ENCODE results near the gene SORCS1.

The SORCS1 gene

GRCh38 chr10:106795619-106796018, 368.9 kb downstream of the SORCS1 start:
- DNase-seq = no peak

GRCh38 chr10:106793617-106794016, 370.9 kb downstream of the SORCS1 start:
- no peak for DNase-seq

GRCh38 chr10:106789623-106790022, 374.9 kb downstream of the SORCS1 start:
- DNase-seq = no peak

- DNase-seq = no peak
Observed at GRCh38 chr10:106788982-106789381, 375.5 kb downstream of the SORCS1 start.

DNA sequence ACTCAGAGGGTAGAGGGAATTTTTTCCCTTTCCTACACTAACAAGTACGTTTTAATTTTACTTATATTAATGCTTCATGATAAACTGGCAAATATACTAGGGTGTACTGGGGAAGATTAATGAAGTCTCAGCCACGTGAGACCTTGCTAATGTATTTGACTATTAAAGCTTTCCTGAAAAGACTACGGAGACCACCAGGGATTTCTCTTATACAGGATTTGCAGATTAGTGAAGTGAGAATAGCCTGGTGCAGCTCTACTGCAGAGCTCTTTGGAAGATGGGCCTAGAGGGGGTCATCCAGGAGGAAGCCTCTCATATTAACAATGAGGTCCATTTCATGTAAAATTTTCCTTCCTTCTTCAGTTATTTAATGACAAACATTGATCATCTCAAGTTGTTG, 379.0 kb downstream of the SORCS1 start:
- DNase-seq = no peak

DNA sequence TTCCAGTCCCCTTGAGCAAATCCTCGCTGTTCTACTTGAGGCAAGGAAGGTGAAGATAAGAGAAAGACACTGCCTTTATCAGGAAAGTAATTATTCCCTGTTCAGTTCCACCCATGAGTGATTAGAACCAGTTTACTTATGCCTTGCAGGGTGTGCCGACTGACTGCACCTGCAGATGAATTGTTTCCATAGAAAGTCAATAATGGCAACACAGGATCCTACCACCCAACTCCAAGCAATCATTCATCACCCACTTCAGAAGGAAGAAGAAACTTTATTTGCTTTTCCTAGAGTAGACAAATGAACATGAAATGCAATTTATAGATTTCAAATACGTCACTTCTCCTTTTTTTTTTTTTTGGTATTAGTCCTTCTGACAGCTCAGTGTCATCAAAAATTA, 383.9 kb downstream of the SORCS1 start:
- DNase-seq = no peak

GRCh38 chr10:106777841-106778240, 386.7 kb downstream of the SORCS1 start:
- DNase-seq = no peak

DNA sequence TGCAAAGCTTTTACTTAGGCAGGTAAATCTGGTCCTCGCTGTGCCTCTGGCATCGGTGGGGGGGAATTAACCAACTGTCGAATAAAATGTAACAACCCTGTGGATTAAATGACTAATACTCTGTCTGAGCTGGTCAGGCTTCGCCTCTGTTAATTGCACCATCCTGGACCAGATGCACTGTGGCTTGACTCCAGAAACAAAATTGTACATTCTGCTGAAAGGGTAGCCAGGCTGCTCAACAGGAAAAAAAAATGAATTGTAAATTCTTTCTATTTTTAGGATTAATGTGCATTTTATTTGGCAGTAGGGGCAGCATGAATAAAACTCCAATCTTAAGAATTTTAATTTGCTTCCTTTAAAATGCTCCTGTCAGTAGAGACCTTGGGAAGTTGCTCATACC, 389.4 kb downstream of the SORCS1 start:
- DNase-seq = no peak

GRCh38 chr10:106772957-106773356, 391.5 kb downstream of the SORCS1 start:
- DNase-seq = no peak

GRCh38 chr10:106771154-106771553, 393.4 kb downstream of the SORCS1 start:
- no peak for DNase-seq

DNA sequence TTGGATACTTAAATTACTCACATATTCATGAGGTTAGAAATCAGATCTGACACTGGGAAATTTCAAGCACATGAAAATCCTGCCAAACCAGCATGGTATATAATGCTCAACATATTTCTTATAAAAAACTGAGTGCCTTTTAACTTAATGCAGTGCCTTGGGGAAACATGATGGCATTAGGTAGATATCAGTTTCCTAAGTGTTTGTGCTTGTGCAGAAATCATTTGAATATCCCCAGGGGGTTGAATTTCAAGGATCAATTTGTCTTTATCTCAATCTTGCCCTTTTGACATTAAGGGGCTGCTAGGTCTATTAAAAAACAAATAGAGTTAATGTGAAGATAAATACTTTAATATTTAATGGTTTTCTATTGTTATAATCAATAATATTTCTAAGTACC, 396.3 kb downstream of the SORCS1 start:
- DNase-seq = no peak

DNA sequence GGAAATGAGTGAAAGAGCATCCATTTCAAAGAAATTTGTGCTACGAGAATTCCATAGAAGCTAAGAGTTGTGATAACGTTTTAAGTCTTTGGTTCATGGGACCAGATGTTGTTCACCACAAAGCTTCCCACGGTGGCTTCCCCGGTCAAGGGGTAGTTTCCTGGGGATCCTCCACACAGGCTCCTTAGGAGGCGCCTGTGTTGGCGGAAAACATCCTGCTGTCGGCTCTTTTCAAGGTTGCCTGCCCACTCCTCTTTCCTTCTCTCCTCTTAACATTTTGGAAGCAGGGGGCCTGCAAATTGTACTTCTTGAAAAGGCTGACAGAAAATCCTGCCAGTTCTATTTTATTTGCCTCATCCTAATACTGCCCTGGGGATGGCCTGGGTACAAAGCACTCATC, 398.6 kb downstream of the SORCS1 start:
- no peak for DNase-seq

DNA sequence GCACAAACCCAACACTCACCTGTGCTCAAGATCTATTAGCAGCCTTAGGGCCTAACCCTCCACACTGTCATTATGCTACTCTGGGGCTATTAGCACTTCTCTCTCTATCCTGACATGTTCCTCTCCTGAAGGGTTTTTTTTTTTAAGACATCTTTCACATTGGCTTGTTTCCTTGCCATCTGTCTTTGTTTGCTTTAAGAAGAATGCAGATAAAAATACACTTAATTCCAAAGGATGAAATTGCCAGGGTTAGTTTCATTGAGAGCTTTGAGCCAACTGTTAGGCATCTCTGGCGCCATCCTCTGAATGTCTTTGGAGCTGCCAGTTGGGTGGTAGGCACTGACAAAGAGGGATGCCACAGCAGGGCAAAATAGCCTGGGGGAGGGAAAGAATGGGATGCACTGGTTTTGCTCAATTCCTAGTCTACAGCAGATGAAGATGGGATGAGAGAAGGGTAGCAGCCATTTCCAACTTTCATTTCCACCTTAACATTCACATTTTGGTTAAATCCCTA, 399.2 kb downstream of the SORCS1 start:
- DNase-seq = no peak

DNA sequence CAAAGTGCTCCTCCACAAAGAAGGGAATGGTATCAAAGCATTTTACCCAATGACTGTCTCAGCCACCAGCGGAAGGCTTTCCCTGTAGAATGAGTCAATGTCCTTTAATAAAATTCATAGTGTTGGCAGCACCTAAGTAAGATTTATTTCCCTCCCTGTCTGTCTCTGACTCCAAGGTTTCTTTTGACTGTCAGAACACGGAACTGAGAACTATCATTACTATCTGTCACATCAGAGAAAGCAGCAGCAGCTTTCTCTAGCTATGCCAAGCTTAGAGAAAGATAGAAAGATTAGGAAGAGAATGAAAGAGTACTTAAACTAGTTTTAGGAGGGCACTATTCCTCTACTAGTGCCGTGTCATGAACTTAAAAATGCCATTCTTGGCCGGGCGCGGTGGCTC, 400.1 kb downstream of the SORCS1 start:
- DNase-seq = no peak

- no peak for DNase-seq
Observed at GRCh38 chr10:106761906-106762305, 402.6 kb downstream of the SORCS1 start.

DNA sequence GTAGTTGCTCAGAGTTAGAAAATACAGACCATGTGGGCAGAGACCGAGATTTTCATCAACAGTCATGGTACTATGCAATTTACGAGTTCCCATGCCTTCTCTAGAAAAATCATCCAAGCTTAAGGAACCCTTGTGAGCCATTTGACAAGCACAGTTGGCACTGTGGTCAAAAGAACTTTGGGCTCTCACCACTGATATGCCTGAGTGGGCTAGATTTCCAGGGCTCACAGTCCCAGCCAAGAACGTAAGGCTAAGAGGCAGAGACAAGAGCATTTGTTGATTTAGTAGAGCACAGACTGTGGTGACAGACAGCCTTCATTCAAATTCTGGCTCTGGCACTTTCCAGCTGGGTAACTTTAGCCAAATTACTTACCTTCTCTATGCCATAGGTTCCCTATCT, 407.0 kb downstream of the SORCS1 start:
- DNase-seq = no peak

GRCh38 chr10:106751091-106751490, 413.4 kb downstream of the SORCS1 start:
- DNase-seq = no peak

GRCh38 chr10:106746868-106747267, 417.6 kb downstream of the SORCS1 start:
- no peak for DNase-seq

DNA sequence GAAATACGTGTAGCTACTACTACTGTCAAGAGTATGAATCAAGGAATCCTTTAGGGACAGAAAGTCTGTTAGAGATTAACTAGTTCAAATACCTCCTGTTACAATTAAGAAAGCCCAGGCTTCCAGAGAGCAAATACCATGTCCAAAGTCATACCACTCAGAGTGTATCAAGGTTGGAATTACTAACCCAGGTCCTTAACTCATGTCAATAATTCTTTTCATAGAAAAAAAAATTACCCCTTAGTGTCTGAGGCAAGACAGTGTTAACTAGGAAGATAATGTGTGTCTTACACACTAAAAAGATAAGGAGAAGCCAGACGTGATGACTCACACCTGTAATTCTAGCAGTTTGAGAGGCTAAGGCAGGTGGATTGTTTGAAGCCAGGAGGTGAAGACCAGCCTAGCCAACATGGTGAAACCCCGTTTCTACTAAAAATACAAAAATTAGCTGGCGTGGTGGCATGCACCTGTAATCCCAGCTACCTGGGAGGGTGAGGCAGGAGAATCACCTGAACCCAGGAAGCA, 423.4 kb downstream of the SORCS1 start:
- no peak for DNase-seq

DNA sequence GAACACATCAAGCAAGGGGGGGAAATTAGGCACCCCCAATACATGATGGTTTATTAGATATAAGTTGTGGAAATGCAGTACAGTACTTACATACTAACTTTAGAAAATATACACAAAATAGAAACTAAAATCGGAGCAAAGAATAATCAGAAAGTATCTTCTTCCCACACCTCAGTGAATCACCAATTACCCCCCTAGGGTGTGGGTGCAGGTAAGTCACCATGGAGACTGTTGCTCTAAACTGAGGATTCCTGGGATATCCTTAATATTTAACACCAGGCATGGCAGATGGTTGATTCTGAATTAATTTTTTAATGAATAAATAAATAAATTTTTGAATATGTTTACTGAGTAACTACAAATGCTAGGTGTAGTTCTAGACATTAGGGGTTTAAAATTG, 424.4 kb downstream of the SORCS1 start:
- DNase-seq = no peak

DNA sequence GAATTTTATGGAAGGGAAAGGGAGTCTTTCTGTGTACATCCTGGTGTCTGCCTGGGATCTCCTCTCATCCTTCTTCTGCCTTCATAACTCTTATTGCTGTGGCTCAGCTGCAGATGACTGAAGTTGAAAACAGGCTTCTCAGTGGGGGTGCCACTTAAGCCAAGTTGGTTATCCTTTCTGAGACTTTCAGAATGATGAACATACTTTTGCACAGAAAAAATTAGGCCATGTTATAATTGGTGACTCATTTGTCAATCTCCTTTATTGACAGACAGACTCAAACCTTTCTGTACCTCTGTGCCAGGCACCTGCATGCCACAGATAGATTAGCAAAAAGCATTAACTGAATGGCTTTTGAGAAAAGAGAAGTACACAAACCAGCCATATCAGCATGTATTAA, 430.3 kb downstream of the SORCS1 start:
- DNase-seq = no peak

GRCh38 chr10:106728232-106728631, 436.3 kb downstream of the SORCS1 start:
- DNase-seq = no peak

DNA sequence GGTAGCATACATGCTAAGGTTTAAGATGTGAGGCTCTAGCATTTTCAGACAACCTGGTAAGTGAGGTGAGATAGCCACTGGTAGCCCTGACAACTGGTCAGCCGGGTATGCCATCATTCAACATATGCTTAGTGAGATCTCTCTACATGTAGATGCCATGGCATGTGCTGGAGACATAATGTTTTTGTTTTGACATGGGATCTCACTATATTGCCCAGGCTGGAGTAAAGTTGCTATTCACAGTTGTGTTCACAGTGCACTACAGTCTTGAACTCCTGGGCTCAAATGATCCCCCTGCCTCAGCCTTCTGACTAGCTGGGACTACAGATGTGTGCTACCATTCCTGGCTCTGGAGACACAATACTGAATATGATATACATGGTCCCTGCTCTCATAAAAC, 437.3 kb downstream of the SORCS1 start:
- DNase-seq = no peak

- no peak for DNase-seq
Observed at GRCh38 chr10:106722524-106722923, 442.0 kb downstream of the SORCS1 start.

- DNase-seq = no peak
Observed at GRCh38 chr10:106720683-106721082, 443.8 kb downstream of the SORCS1 start.

- no peak for DNase-seq
Observed at GRCh38 chr10:106716381-106716780, 448.1 kb downstream of the SORCS1 start.

Data from NCI-H1417 treated with DMSO at 0.1 percent for 48 hours (cell line).